ENCODE results near the gene TMCO4. TPM values are rescaled to one million over a fixed set of nuclear protein-coding genes. Genes with fewer than 3 reads are reported as not detected.

Gene TMCO4
- total and polyA plus RNA-seq, 7 donors: 16.3 to 25.1 (median 21.9) TPM

DNA sequence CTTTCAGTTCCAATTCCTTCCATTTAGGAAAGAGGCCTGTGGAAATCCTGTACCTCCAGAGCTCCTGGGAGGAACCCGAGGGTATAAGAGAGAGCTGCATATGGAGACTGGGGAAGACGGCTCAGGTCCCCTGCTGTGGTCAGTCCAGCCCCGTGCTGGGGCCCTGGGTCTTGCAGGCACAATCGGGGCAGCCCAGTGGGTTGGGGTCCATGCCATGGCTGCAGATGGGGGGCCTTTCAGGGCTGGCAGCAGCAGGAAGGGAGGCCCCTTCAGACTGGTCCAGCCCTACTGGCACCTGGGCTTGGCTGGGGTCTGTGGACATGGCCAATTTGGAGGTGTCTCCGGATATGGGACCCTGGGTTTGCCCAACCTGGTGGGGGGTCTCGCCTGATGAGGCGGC lies 116.8 kb downstream of the TMCO4 start:
- intact Hi-C loops (cut with DNase I): no loop called here
- TF ChIP-seq, protein P1, sequence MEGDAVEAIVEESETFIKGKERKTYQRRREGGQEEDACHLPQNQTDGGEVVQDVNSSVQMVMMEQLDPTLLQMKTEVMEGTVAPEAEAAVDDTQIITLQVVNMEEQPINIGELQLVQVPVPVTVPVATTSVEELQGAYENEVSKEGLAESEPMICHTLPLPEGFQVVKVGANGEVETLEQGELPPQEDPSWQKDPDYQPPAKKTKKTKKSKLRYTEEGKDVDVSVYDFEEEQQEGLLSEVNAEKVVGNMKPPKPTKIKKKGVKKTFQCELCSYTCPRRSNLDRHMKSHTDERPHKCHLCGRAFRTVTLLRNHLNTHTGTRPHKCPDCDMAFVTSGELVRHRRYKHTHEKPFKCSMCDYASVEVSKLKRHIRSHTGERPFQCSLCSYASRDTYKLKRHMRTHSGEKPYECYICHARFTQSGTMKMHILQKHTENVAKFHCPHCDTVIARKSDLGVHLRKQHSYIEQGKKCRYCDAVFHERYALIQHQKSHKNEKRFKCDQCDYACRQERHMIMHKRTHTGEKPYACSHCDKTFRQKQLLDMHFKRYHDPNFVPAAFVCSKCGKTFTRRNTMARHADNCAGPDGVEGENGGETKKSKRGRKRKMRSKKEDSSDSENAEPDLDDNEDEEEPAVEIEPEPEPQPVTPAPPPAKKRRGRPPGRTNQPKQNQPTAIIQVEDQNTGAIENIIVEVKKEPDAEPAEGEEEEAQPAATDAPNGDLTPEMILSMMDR (IDR thresholded peaks at IDR 0.05): no peak
- TF ChIP-seq POLR2AphosphoS5 (IDR thresholded peaks at IDR 0.05) (no peak), EP300 (IDR thresholded peaks at IDR 0.05) (no peak), POLR2A (IDR thresholded peaks at IDR 0.05) (no peak)
- no peaks in the 10 kb centered on the region for H3K4me1 ChIP-seq
- H3K9me3 ChIP-seq: no peaks in the 10 kb centered on the region
- no peak overlapping the region for H3K27ac ChIP-seq
- no peaks in the 10 kb centered on the region for H3K27me3 ChIP-seq
- peaks cover 0 to 32% (median 0%) of the 10 kb centered on the region in 4 donors for H3K36me3 ChIP-seq
- WGBS, 2 donors: 83 to 87% methylated on average over 7 of the region's 7 CpGs
- no peak for DNase-seq
- no peak overlapping the region for H3K4me3 ChIP-seq

DNA sequence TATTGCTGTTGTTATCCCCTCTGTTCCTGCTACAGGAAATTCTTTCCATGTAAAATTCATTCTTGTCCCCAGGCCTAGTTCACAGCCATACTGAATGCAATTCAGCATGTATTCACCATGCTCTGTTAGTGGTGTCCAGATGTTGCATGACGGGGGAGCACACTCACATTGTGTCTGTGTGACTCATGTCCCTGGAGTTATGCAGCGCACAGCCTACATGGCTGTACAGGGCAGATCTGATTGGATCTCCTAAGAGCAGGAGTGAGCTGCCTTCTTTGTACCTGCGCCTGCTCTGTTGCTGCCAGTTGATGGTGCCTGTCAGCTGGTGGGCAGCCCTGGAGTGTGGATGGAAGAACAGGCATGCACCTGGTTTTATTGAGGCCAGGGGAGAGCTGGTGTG lies 117.5 kb downstream of the TMCO4 start:
- 92 to 93% methylated on average over 3 of the region's 3 CpGs for WGBS, 2 donors
- Histone ChIP-seq H3K9me3 (no peaks in the 10 kb centered on the region), H3K27ac (no peak overlapping the region), H3K27me3 (no peaks in the 10 kb centered on the region), H3K36me3 (peaks cover 0 to 26% (median 0%) of the 10 kb centered on the region in 4 donors), H3K4me1 (no peaks in the 10 kb centered on the region), H3K4me3 (no peak overlapping the region)
- intact Hi-C loops (cut with DNase I): no loop called here
- TF ChIP-seq POLR2A (IDR thresholded peaks at IDR 0.05) (no peak), EP300 (IDR thresholded peaks at IDR 0.05) (no peak), POLR2AphosphoS5 (IDR thresholded peaks at IDR 0.05) (no peak)
- TF ChIP-seq, protein P1 (IDR thresholded peaks at IDR 0.05): no peak
- DNase-seq: no peak

DNA sequence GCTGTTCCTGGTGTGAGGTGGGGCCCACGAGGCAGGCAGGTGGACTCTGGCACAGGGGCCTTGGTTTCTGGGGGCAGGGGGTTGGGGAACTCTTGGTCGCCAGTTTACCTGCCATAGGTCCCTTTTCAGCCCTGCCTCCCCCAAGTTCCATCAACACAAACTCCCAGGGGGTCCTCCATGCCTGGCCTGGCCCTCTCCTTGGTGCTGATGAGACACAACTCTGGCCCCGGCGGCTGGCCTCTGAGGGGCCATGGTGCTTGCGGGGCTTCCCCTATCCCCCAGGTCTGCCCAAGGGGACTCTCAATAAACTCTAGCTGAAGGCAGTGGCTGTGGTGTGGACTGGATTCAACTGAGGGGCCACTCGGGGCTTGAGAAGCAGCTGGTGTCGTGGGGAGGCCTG lies 119.1 kb downstream of the TMCO4 start:
- Histone ChIP-seq H3K4me3 (no peak overlapping the region), H3K36me3 (peaks cover 0 to 20% (median 0%) of the 10 kb centered on the region in 4 donors), H3K27ac (no peak overlapping the region), H3K27me3 (no peaks in the 10 kb centered on the region), H3K9me3 (no peaks in the 10 kb centered on the region), H3K4me1 (no peaks in the 10 kb centered on the region)
- TF ChIP-seq POLR2AphosphoS5 (IDR thresholded peaks at IDR 0.05): no peak
- TF ChIP-seq POLR2A (IDR thresholded peaks at IDR 0.05): no peak
- TF ChIP-seq EP300 (IDR thresholded peaks at IDR 0.05): no peak
- TF ChIP-seq, protein P1 (IDR thresholded peaks at IDR 0.05): no peak
- WGBS, 2 donors: 82 to 91% methylated on average over 7 of the region's 7 CpGs
- intact Hi-C loops (cut with DNase I): no loop called here
- DNase-seq: no peak

GRCh38 chr1:19679691-19680090 lies 120.0 kb downstream of the TMCO4 start:
- Histone ChIP-seq H3K4me1 (no peaks in the 10 kb centered on the region), H3K9me3 (no peaks in the 10 kb centered on the region), H3K27ac (no peak overlapping the region), H3K27me3 (no peaks in the 10 kb centered on the region), H3K4me3 (no peak overlapping the region), H3K36me3 (peaks cover 0 to 14% (median 0%) of the 10 kb centered on the region in 4 donors)
- intact Hi-C loops (cut with DNase I): no loop called here
- WGBS, 2 donors: 70 to 83% methylated on average over 4 of the region's 4 CpGs
- TF ChIP-seq, protein P1 (IDR thresholded peaks at IDR 0.05): no peak
- TF ChIP-seq EP300 (IDR thresholded peaks at IDR 0.05) (no peak), POLR2AphosphoS5 (IDR thresholded peaks at IDR 0.05) (no peak), POLR2A (IDR thresholded peaks at IDR 0.05) (no peak)
- DNase-seq: no peak

GRCh38 chr1:19678931-19679453 lies 120.7 kb downstream of the TMCO4 start:
- Histone ChIP-seq H3K27me3 (no peaks in the 10 kb centered on the region), H3K27ac (no peak overlapping the region), H3K36me3 (peaks cover 0 to 11% (median 0%) of the 10 kb centered on the region in 4 donors), H3K4me1 (no peaks in the 10 kb centered on the region), H3K4me3 (no peak overlapping the region), H3K9me3 (no peaks in the 10 kb centered on the region)
- TF ChIP-seq EP300 (IDR thresholded peaks at IDR 0.05): no peak
- TF ChIP-seq, protein P1 (IDR thresholded peaks at IDR 0.05): no peak
- no peak for TF ChIP-seq POLR2AphosphoS5 (IDR thresholded peaks at IDR 0.05)
- TF ChIP-seq POLR2A (IDR thresholded peaks at IDR 0.05): no peak
- intact Hi-C loops (cut with DNase I): no loop called here
- 93 to 94% methylated on average over 34 of the region's 34 CpGs for WGBS, 2 donors
- no peak for DNase-seq

Measured in sigmoid colon (tissue), 7 donors.